Measurements from ENCODE around the gene EIF1AY.
A peak's percentile ranks its signal among the peaks of the same experiment; 100 is the strongest.

EIF1AY gene

GRCh38 chrY:20575531-20576121, at the start of gene EIF1AY:
TSS of gene EIF1AY (plus strand) at chrY:20575776. CDS start at chrY:20575872, 96 bp downstream.
- Histone ChIP-seq H3K27me3 (ENCODE audit: low read depth, low read length) (no peaks in the 10 kb centered on the region), H3K4me1 (ENCODE audit: low read length) (peaks cover 11% of the 10 kb centered on the region), H3K9ac (ENCODE audit: low read length) (peak within 1 kb of the TSS; percentile 88), H2AFZ (ENCODE audit: low read depth, low read length) (peak within 1 kb of the TSS; percentile 78), H3K4me2 (ENCODE audit: low read length) (peak within 1 kb of the TSS; percentile 97), H3K79me2 (ENCODE audit: low read length) (peaks cover 45% of the 10 kb centered on the region), H3K4me3 (ENCODE audit: low read length) (peak within 1 kb of the TSS; percentile 97), H3K27ac (ENCODE audit: low read length) (peak within 1 kb of the TSS; percentile 95), H3K36me3 (replicated peaks; ENCODE audit: low read depth, low read length) (no peaks in the 10 kb centered on the region), H4K20me1 (ENCODE audit: insufficient read depth, low read length) (no peaks in the 10 kb centered on the region; the same call in 1 of the 2 replicates), H3K9me3 (ENCODE audit: insufficient read depth, low read length) (no peaks in the 10 kb centered on the region)
- TF ChIP-seq CTCF (IDR thresholded peaks at IDR 0.05; ENCODE audit: low read depth, low read length) (no peak), EZH2phosphoT487 (IDR thresholded peaks at IDR 0.05; ENCODE audit: low read depth) (no peak)

- TF ChIP-seq CTCF (IDR thresholded peaks at IDR 0.05; ENCODE audit: low read depth, low read length) (no peak), EZH2phosphoT487 (IDR thresholded peaks at IDR 0.05; ENCODE audit: low read depth) (no peak)
- no peaks in the 10 kb centered on the region for H3K27me3 ChIP-seq (ENCODE audit: low read depth, low read length)
These were observed 47.1 kb upstream of the EIF1AY start for GRCh38 chrY:20528435-20528834.

GRCh38 chrY:20538186-20538585, 37.4 kb upstream of the EIF1AY start:
- no peak overlapping the region for H2AFZ ChIP-seq (ENCODE audit: low read depth, low read length)
- H3K27me3 ChIP-seq (ENCODE audit: low read depth, low read length): no peaks in the 10 kb centered on the region
- no peak for TF ChIP-seq CTCF (IDR thresholded peaks at IDR 0.05; ENCODE audit: low read depth, low read length)
- TF ChIP-seq EZH2phosphoT487 (IDR thresholded peaks at IDR 0.05; ENCODE audit: low read depth): no peak
- no peak overlapping the region for H3K9ac ChIP-seq (ENCODE audit: low read length)
- H3K4me2 ChIP-seq (ENCODE audit: low read length): no peak overlapping the region
- no peak overlapping the region for H3K27ac ChIP-seq (ENCODE audit: low read length)
- H3K9me3 ChIP-seq (ENCODE audit: insufficient read depth, low read length): no peaks in the 10 kb centered on the region
- H3K4me1 ChIP-seq (ENCODE audit: low read length): no peaks in the 10 kb centered on the region
- no peaks in the 10 kb centered on the region for H3K36me3 ChIP-seq (replicated peaks; ENCODE audit: low read depth, low read length)
- no peaks in the 10 kb centered on the region for H4K20me1 ChIP-seq (ENCODE audit: insufficient read depth, low read length)
- no peaks in the 10 kb centered on the region for H3K79me2 ChIP-seq (ENCODE audit: low read length)
- no peak overlapping the region for H3K4me3 ChIP-seq (ENCODE audit: low read length)

More at GRCh38 chrY:20528435-20528834, 47.1 kb upstream of the EIF1AY start:
- H3K4me2 ChIP-seq (ENCODE audit: low read length): no peak overlapping the region
- H3K79me2 ChIP-seq (ENCODE audit: low read length): no peaks in the 10 kb centered on the region
- H3K9ac ChIP-seq (ENCODE audit: low read length): no peak overlapping the region
- no peaks in the 10 kb centered on the region for H3K36me3 ChIP-seq (replicated peaks; ENCODE audit: low read depth, low read length)
- H3K9me3 ChIP-seq (ENCODE audit: insufficient read depth, low read length): no peaks in the 10 kb centered on the region
- no peak overlapping the region for H3K27ac ChIP-seq (ENCODE audit: low read length)
- no peaks in the 10 kb centered on the region for H4K20me1 ChIP-seq (ENCODE audit: insufficient read depth, low read length)
- no peak overlapping the region for H3K4me3 ChIP-seq (ENCODE audit: low read length)
- no peak overlapping the region for H2AFZ ChIP-seq (ENCODE audit: low read depth, low read length)
- no peaks in the 10 kb centered on the region for H3K4me1 ChIP-seq (ENCODE audit: low read length)

DNA sequence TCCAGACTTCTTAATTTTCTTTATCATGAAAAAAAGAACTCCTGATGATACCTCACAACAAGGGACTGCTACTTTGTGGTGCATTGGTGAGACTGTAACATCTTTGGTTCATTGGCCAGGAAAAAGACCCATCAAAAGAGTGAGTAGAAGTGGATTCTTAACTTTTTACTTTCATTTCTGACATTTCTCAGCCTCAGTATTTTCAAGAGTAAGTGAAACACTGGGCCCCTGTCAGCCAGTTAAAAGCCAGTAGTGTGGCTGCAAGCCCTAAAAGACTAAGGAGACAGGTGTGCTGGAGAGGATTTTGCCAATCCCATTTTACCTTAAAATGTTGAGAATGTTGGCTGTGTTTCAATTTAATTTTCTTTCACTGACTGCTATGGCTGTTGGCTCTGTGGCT, 36.6 kb upstream of the EIF1AY start:
- TF ChIP-seq EZH2phosphoT487 (IDR thresholded peaks at IDR 0.05; ENCODE audit: low read depth): no peak
- TF ChIP-seq CTCF (IDR thresholded peaks at IDR 0.05; ENCODE audit: low read depth, low read length): no peak
- no peaks in the 10 kb centered on the region for H4K20me1 ChIP-seq (ENCODE audit: insufficient read depth, low read length)

More for the DNA sequence above, 36.6 kb upstream of the EIF1AY start:
- no peak overlapping the region for H3K4me2 ChIP-seq (ENCODE audit: low read length)
- H3K27ac ChIP-seq (ENCODE audit: low read length): no peak overlapping the region
- H3K79me2 ChIP-seq (ENCODE audit: low read length): no peaks in the 10 kb centered on the region
- H3K27me3 ChIP-seq (ENCODE audit: low read depth, low read length): no peaks in the 10 kb centered on the region
- H3K9me3 ChIP-seq (ENCODE audit: insufficient read depth, low read length): no peaks in the 10 kb centered on the region
- no peaks in the 10 kb centered on the region for H3K4me1 ChIP-seq (ENCODE audit: low read length)
- H3K9ac ChIP-seq (ENCODE audit: low read length): no peak overlapping the region
- no peak overlapping the region for H3K4me3 ChIP-seq (ENCODE audit: low read length)
- no peaks in the 10 kb centered on the region for H3K36me3 ChIP-seq (replicated peaks; ENCODE audit: low read depth, low read length)
- H2AFZ ChIP-seq (ENCODE audit: low read depth, low read length): no peak overlapping the region

Data from OCI-LY3 (cell line).